HFF-Myc (cell line): ENCODE results near the gene CNOT1.

Experiments
- DNase-seq: peaks from one replicate; pipeline ENCODE4 v3.0.0-alpha.2; 2011; ENCODE audit warnings: low read depth; ENCODE audit errors: extremely low read depth
- H3K4me3 ChIP-seq: replicated peaks from 2 replicates; pipeline ENCODE4 v1.5.1; 2011; ENCODE audit warnings: low read depth, mild to moderate bottlenecking, control low read depth, low read length
- TF ChIP-seq, protein P1 (sequence below): IDR thresholded peaks from 2 replicates; pipeline ENCODE4 v1.5.1; 2012; ENCODE audit warnings: mild to moderate bottlenecking, low read depth, low read length, control low read depth; ENCODE audit errors: missing control alignments

The CNOT1 gene

DNA sequence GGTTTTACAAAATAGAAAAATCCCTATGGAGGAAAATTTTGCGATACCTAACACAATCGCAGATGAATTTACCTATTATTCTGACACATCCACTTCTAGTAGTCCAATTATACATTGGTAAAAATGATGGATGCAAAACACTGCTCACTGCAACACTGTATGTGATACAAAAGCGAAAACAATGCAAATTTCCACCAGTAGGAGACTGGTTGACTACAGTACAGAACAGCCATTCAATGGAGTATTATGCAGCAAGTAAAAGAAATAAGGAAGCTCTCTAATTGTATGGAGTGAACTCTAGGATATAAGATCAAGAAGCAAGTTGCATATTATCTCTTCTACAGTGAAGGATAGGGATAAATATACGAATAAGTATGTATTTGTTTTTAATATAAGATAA lies 65.9 kb downstream of the CNOT1 start:
- TF ChIP-seq, protein P1, sequence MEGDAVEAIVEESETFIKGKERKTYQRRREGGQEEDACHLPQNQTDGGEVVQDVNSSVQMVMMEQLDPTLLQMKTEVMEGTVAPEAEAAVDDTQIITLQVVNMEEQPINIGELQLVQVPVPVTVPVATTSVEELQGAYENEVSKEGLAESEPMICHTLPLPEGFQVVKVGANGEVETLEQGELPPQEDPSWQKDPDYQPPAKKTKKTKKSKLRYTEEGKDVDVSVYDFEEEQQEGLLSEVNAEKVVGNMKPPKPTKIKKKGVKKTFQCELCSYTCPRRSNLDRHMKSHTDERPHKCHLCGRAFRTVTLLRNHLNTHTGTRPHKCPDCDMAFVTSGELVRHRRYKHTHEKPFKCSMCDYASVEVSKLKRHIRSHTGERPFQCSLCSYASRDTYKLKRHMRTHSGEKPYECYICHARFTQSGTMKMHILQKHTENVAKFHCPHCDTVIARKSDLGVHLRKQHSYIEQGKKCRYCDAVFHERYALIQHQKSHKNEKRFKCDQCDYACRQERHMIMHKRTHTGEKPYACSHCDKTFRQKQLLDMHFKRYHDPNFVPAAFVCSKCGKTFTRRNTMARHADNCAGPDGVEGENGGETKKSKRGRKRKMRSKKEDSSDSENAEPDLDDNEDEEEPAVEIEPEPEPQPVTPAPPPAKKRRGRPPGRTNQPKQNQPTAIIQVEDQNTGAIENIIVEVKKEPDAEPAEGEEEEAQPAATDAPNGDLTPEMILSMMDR, result no peak
- H3K4me3 ChIP-seq, result no peak overlapping the region
- DNase-seq, result no peak

DNA sequence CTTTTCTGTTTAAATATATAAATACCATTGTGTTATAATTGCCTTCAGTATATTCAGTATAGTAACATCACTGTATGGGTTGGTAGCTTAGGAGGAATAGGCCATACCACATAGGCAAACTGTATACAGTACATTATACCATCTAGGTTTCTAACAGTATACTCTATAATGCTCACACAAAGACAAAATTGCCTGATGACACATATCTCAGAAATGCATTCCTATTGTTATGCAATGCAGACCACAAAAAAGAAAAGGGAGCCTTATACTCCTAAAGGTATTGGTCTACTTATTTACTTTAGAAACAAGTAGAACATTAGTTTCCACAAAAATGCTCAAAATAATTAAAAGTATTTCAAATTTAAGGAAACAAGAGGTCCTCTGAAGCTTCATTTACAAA lies 66.4 kb downstream of the CNOT1 start:
- TF ChIP-seq, protein P1, result no peak
- H3K4me3 ChIP-seq, result no peak overlapping the region
- DNase-seq, result peak; percentile 25

DNA sequence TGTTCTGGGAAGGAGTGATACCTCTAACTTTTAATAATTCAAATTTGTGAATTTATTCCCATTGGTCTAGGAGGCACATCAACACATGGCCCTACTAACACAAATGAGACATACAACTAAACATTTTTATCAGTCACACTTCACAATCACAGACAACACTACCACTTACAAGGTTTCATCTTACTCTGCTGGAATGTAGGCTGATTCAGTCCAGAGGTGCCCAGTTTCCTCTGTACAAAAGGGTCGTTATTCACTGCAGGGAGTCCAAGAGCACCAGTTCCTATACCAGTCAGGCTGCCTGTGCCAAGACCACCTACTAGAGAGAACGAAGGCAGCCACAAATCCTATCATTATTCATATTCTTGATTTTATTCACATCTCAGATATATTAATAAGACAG lies 72.9 kb downstream of the CNOT1 start:
- H3K4me3 ChIP-seq, result no peak overlapping the region
- DNase-seq, result no peak
- TF ChIP-seq, protein P1, result no peak

DNA sequence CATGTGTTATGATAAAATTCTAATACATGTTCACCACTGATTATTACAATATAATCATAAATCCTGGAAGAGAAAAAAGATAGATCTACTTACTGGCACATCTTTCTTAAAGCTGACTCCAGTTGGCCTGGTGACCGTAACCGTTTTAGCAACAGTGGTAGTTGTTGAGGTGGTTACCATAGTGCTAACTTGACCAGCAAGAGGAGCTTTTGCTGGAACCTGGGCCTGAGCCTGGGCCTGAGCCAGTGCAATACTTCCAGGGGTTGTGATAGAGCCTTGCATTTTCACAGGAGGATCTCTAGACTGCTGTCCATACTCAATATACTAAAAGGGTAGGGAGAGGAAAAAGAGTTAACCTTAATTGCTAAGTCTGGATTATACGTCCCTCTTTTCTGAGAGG lies 78.1 kb downstream of the CNOT1 start:
- DNase-seq, result no peak
- TF ChIP-seq, protein P1, result no peak
- H3K4me3 ChIP-seq, result no peak overlapping the region

DNA sequence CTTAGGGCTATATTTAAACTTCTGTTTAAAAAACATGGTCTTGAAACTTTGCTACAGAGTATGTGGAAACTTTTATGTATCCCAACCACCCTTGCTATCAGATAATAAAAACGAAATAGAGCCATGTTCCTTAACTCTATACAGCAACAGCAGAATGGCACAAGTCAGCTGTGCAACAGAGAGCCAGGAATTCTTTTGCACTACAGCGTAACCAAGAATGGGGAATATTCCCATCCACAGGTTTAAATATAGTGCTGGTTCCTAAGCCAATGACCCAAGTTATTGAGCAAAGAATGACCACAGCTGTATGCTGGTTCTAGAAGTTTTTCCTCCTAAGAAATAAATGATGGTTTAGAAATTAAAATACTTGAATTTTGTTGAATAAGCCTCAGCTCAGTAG lies 81.2 kb downstream of the CNOT1 start:
- DNase-seq, result no peak
- TF ChIP-seq, protein P1, result no peak
- no peak overlapping the region for H3K4me3 ChIP-seq

DNA sequence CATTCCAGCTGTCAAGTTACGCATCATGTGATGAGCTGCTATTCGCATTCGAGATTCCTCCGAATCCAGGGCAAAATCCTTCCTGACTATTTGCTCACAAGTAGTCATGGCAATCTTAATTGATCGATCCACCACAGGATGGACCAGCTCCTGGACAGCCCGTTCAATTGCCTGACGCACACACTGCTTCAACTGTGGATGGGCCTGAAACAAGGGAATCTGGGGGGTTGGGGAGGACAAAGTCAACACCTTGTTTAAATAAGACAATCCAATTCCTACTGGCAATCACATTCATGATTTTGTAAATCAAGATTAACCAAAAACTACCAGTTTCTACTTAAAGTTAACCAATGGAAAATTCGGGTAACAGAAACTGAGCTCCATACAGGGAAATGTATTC lies 85.9 kb downstream of the CNOT1 start:
- DNase-seq, result no peak
- TF ChIP-seq, protein P1, result no peak
- no peak overlapping the region for H3K4me3 ChIP-seq

DNA sequence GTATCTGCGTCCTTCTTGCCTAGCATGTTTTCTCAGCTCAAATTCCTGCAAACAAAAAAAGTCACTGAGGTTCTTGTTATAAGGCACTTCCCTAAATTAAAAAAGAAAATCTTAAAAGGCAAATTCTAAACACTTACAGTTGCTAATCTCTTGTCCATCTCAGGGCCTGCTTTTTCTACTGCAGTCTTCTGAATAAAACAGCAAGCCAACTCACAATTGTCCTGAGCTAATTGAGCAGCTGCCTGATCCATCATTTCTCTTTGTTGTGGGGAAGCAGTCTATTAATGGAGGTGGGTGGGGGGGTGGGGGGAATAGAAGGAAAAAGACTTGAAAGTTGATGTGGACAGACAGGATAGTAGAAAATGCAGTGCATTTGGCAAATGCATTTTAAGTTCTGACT lies 87.3 kb downstream of the CNOT1 start:
- no peak overlapping the region for H3K4me3 ChIP-seq
- TF ChIP-seq, protein P1, result no peak
- DNase-seq, result no peak
